BJ (cell line): ENCODE data around the gene CD79B. TPM values are rescaled to one million over a fixed set of nuclear protein-coding genes. Genes with fewer than 3 reads are reported as not detected.

ENCODE experiments used
- CTCF ChIA-PET: fragments of 350-600 bp; formaldehyde crosslinking; extraction: SDS; loops from one replicate; lab custom pipeline; 2021; ENCODE audit warnings: antibody characterized with exemption, inconsistent platforms; lab: Yijun Ruan, JAX
- POLR2A ChIA-PET: fragments of 300-600 bp; sonication (Branson Sonifier 250); formaldehyde crosslinking; extraction: SDS; loops from one replicate; lab custom pipeline; 2021; ENCODE audit warnings: antibody characterized with exemption; lab: Charles Lee
- DNase-seq: peaks from one replicate; pipeline ENCODE4 v3.0.0-alpha.2; 2011; ENCODE audit warnings: low read depth
- H3K27me3 ChIP-seq: 2 replicates; pipeline ENCODE4 v1.6.0; 2011; ENCODE audit warnings: low read length; ENCODE audit not compliant: control insufficient read depth, insufficient read depth
- H3K36me3 ChIP-seq: 2 replicates; pipeline ENCODE4 v1.5.1; 2011; ENCODE audit warnings: low read length; ENCODE audit not compliant: control insufficient read depth, insufficient read depth
- H3K4me3 ChIP-seq: 2 replicates; pipeline ENCODE4 v1.5.1; 2011; ENCODE audit warnings: low read depth, mild to moderate bottlenecking, control low read depth, low read length
- polyA plus RNA-seq: library from polyadenylated mRNA; depleted of rRNA; stranded (reverse); fragments of >200 nt; gene quantifications from 2 replicates; pipeline ENCODE4 v1.2.3, GENCODE V29; 2011
- TF ChIP-seq, protein P1 (sequence below): IDR thresholded peaks from 2 replicates; pipeline ENCODE4 v1.5.1; 2011; ENCODE audit warnings: low read depth, mild to moderate bottlenecking, control low read depth, inconsistent platforms, low read length, moderate library complexity; ENCODE audit not compliant: insufficient read depth

CD79B gene
- polyA plus RNA-seq, 1 experiment = 0.58 TPM

DNA sequence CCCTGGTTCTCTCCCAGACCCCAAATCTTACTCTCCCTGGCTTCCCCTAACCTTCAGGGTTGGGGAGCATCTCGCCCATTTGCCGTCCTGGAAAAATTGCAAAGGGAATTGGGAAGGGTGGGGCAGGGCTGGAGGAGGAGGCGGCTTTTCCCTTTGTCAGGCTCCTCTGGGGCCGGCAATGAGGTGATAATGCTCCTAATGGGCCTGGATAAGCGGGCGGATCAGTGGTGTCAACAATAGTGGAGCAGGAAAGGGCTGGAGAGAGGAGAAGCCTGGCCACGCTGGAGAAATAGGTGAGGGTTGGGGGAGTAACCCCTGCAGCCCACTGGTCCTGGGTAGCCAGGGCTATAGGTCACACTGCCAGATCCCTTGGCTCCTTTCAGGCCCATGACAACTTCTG is 28.3 kb upstream of the CD79B start:
- ChIA-PET POLR2A (no interaction called here), CTCF (interaction anchor here (0.8 to 1.2 kb wide), 2 partner anchors 14 to 41 kb away, joined by 3 to 4 read pairs; no protein-coding TSS in a partner anchor)
- Histone ChIP-seq H3K36me3 (no peaks in the 10 kb centered on the region), H3K4me3 (no peak overlapping the region), H3K27me3 (no peaks in the 10 kb centered on the region; the same call in none of the 2 replicates)
- TF ChIP-seq, protein P1, sequence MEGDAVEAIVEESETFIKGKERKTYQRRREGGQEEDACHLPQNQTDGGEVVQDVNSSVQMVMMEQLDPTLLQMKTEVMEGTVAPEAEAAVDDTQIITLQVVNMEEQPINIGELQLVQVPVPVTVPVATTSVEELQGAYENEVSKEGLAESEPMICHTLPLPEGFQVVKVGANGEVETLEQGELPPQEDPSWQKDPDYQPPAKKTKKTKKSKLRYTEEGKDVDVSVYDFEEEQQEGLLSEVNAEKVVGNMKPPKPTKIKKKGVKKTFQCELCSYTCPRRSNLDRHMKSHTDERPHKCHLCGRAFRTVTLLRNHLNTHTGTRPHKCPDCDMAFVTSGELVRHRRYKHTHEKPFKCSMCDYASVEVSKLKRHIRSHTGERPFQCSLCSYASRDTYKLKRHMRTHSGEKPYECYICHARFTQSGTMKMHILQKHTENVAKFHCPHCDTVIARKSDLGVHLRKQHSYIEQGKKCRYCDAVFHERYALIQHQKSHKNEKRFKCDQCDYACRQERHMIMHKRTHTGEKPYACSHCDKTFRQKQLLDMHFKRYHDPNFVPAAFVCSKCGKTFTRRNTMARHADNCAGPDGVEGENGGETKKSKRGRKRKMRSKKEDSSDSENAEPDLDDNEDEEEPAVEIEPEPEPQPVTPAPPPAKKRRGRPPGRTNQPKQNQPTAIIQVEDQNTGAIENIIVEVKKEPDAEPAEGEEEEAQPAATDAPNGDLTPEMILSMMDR = no peak
- no peak for DNase-seq

DNA sequence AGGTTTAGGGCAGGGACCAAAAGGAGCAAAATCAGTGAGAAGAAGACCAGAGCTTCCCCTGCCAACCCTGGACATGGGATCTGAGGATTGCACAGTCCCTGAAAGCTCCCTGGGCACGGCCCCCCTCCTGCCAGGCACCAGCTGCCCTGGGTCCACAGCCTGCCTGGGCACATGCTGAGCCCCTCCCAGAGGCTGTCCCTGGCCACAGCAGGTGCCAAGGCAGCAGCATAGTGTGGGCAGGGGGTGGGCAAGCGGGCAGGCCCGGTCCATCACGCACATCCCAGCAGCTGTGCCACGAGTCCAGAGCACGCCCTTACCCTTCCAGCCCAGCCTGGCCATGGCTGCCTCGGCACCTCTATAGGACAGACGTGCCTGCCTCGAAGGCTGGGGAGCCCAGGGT is 27.9 kb upstream of the CD79B start:
- H3K36me3 ChIP-seq = no peaks in the 10 kb centered on the region
- CTCF ChIA-PET = interaction anchor here (0.8 to 1.2 kb wide), 3 partner anchors 9 to 41 kb away, joined by 3 to 4 read pairs (median 4); no protein-coding TSS in a partner anchor
- TF ChIP-seq, protein P1 = no peak
- POLR2A ChIA-PET = no interaction called here
- no peak for DNase-seq
- no peak overlapping the region for H3K4me3 ChIP-seq
- no peaks in the 10 kb centered on the region; the same call in none of the 2 replicates for H3K27me3 ChIP-seq

DNA sequence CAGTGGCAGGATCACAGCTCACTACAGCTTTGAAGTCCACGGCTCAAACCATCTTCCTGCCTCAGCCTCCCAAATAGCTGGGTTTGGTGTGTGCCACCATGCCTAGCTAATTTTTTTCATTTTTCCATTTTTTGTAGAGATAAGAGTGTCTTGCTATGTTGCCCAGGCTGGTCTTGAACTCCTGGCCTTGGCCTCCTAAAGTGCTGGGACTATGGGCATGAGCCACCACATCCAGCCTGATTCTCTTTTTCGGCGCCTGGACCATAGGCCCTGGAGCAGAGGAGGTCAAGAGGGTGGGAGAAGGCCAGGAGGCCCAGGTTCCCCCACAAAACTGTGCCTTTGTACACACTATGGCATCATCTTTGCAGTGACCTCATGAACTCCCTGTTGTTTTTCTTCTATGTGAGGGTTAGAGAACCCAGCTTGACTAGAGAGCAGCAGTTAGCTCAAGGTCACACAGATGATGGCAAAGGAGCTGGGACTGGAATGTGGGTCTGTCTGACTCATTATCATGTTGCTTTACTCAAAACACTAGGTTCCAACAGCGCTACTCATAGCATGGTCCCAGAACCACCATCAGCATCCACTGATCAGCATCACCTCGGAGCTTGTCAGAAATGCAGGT is 24.3 kb upstream of the CD79B start:
- TF ChIP-seq, protein P1 = no peak
- Histone ChIP-seq H3K4me3 (no peak overlapping the region), H3K27me3 (0 out of 2 replicates have a peak, but pooled peaks cover 1% of the 10 kb centered on the region), H3K36me3 (no peaks in the 10 kb centered on the region)
- POLR2A ChIA-PET = no interaction called here
- CTCF ChIA-PET = interaction anchor here (1.2 to 3.2 kb wide), 5 partner anchors 9 to 325 kb away, joined by 3 to 28 read pairs (median 5); no protein-coding TSS in a partner anchor
- DNase-seq = no peak

DNA sequence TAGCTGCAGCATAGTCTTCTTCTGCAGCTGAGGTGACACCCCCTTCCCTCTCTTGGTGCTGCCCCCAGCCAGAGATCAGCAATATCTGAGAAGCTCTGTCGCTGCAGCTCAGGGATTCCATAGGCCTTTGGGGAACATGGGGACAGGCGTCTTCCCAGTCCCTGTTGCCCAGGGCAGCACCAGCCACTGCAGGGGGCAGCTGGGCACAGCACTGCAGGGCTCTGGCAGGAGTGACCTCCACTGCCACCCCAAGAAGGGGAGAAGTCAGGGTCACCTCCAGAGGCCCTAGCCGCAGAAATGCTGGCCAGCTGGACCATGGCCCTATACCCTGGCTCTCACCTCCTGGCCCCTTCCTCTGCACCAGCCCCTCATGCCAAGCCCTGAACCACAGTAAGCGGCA is 23.7 kb upstream of the CD79B start:
- POLR2A ChIA-PET = no interaction called here
- TF ChIP-seq, protein P1 = no peak
- CTCF ChIA-PET = interaction anchor here (1.2 to 3.2 kb wide), 6 partner anchors 9 to 326 kb away, joined by 3 to 28 read pairs (median 6); no protein-coding TSS in a partner anchor

DNA sequence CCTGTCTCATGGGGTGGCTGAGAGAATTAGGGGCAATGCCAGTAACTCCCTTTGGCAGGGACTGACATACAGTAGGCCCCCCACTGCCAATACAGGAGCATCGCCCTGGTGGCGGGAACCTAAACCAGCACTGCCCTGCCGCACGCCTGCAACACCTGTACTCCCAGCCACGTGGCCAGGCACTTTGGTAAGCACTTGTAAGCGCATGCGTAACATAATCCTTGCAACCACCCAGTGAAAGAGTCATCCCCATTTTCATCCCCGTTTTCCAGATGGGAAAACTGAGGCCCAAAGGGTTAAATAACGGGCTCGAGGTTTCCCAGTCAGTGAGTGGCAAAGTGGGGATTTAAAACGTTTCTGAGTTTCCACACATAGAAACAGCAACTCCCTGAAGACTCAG is 23.1 kb upstream of the CD79B start:
- H3K27me3 ChIP-seq = 0 out of 2 replicates have a peak, but pooled peaks cover 1% of the 10 kb centered on the region
- TF ChIP-seq, protein P1 = no peak
- ChIA-PET CTCF (interaction anchor here (2.1 to 3.2 kb wide), 3 partner anchors 9 to 36 kb away, joined by 7 to 28 read pairs (median 7); no protein-coding TSS in a partner anchor), POLR2A (no interaction called here)
- no peak for DNase-seq
- no peak overlapping the region for H3K4me3 ChIP-seq
- no peaks in the 10 kb centered on the region for H3K36me3 ChIP-seq

More for the DNA sequence above, 23.7 kb upstream of the CD79B start:
- Histone ChIP-seq H3K4me3 (no peak overlapping the region), H3K36me3 (no peaks in the 10 kb centered on the region), H3K27me3 (0 out of 2 replicates have a peak, but pooled peaks cover 1% of the 10 kb centered on the region)
- no peak for DNase-seq
